SK-N-SH (cell line): ENCODE data around the gene CCDC71. TPM values are rescaled to one million over a fixed set of nuclear protein-coding genes. Genes with fewer than 3 reads are reported as not detected.

ENCODE experiments used
- CTCF ChIA-PET: fragments of 300-600, 350-600 bp; formaldehyde crosslinking; extraction: SDS; loops from one replicate; lab custom pipeline; 2021; lab: Yijun Ruan, JAX
- POLR2A ChIA-PET: fragments of 350-600 bp; sonication (Branson Sonifier 250); formaldehyde crosslinking; extraction: SDS; loops from one replicate; lab custom pipeline; 2020; ENCODE audit warnings: antibody characterized with exemption, inconsistent platforms; lab: Yijun Ruan, JAX
- DNase-seq: peaks from one replicate; pipeline ENCODE4 v3.0.0; 2012
- H2AFZ ChIP-seq: fragments of 200-600 bp; sonication (generic); 2 replicates; pipeline ENCODE4 v1.8.1; 2016; ENCODE audit warnings: antibody characterized with exemption, mild to moderate bottlenecking, low read depth
- H3F3A ChIP-seq: fragments of 200-600 bp; sonication (generic); replicated peaks from 2 replicates; pipeline ENCODE3; 2016; ENCODE audit warnings: antibody characterized with exemption, mild to moderate bottlenecking; ENCODE audit not compliant: insufficient read depth
- H3K27ac ChIP-seq, 2 experiments: fragments of 200-500 bp in 1 of 2; fragments of 200-600 bp in 1 of 2; sonication (Bioruptor generic) in 1 of 2; sonication (generic), shearing (Covaris generic) in 1 of 2; 2 replicates each; pipeline versions ENCODE4 v1.5.1 to v1.6.1; 2014 to 2016; ENCODE audit warnings: low read depth in 2 of 2, inconsistent platforms in 1 of 2, low read length in 1 of 2, mild to moderate bottlenecking in 1 of 2, mixed read lengths in 1 of 2
- H3K27me3 ChIP-seq: fragments of 200-600 bp; sonication (generic), shearing (Covaris generic); 2 replicates; pipeline ENCODE4 v1.6.1; 2016; ENCODE audit warnings: mixed run types; ENCODE audit not compliant: insufficient read depth
- H3K36me3 ChIP-seq, 2 experiments: fragments of 200-500 bp in 1 of 2; fragments of 200-600 bp in 1 of 2; sonication (Bioruptor generic) in 1 of 2; sonication (generic) in 1 of 2; replicated peaks in 1 of 2; 2 replicates each; pipeline versions ENCODE3 to v1.5.1; 2014 to 2016; ENCODE audit warnings: low read length in 1 of 2, mild to moderate bottlenecking in 1 of 2; ENCODE audit not compliant: insufficient read depth in 2 of 2, control insufficient read depth in 1 of 2
- H3K4me1 ChIP-seq, 2 experiments: fragments of 200-500 bp in 1 of 2; fragments of 200-600 bp in 1 of 2; sonication (Bioruptor generic) in 1 of 2; sonication (generic), shearing (Covaris generic) in 1 of 2; 2 replicates each; pipeline versions ENCODE4 v1.5.1 to v1.6.1; 2014 to 2016; ENCODE audit warnings: low read depth in 1 of 2, low read length in 1 of 2, mixed run types in 1 of 2; ENCODE audit not compliant: insufficient read depth in 2 of 2, control insufficient read depth in 1 of 2
- H3K4me2 ChIP-seq: fragments of 200-600 bp; sonication (generic), shearing (Covaris generic); 2 replicates; pipeline ENCODE4 v1.6.1; 2017; ENCODE audit warnings: mixed run types
- H3K4me3 ChIP-seq, 2 experiments: fragments of 200-500 bp in 1 of 2; fragments of 200-600 bp in 1 of 2; sonication (Bioruptor generic) in 1 of 2; sonication (generic), shearing (Covaris generic) in 1 of 2; 2 replicates each; pipeline versions ENCODE4 v1.5.1 to v1.8.1; 2014 to 2016; ENCODE audit warnings: low read depth in 2 of 2, inconsistent platforms in 1 of 2, low read length in 1 of 2, mild to moderate bottlenecking in 1 of 2, mixed read lengths in 1 of 2, moderate library complexity in 1 of 2
- H3K79me2 ChIP-seq: fragments of 200-600 bp; sonication (generic); 2 replicates; pipeline ENCODE4 v1.8.1; 2017; ENCODE audit warnings: mild to moderate bottlenecking; ENCODE audit not compliant: insufficient read depth
- H3K9ac ChIP-seq: fragments of 200-600 bp; sonication (generic); 2 replicates; pipeline ENCODE4 v1.6.1; 2017; ENCODE audit warnings: mixed run types
- H3K9me2 ChIP-seq: fragments of 200-600 bp; sonication (generic); 2 replicates; pipeline ENCODE4 v1.6.1; 2017; ENCODE audit warnings: mixed run types
- H3K9me3 ChIP-seq: fragments of 200-600 bp; sonication (generic); 2 replicates; pipeline ENCODE4 v1.6.1; 2017; ENCODE audit warnings: mixed run types, mild to moderate bottlenecking, moderate library complexity
- H4K20me1 ChIP-seq: fragments of 200-600 bp; sonication (generic); 2 replicates; pipeline ENCODE4 v1.6.1; 2017; ENCODE audit warnings: mild to moderate bottlenecking, mixed run types; ENCODE audit not compliant: insufficient read depth
- FOSL2 ChIP-seq: IDR thresholded peaks from 2 replicates; pipeline ENCODE4 v1.4.0; 2012; ENCODE audit warnings: low read depth, mild to moderate bottlenecking, moderate library complexity, borderline replicate concordance
- FOXJ3 ChIP-seq: sonication (generic); formaldehyde crosslinking; IDR thresholded peaks from 2 replicates; pipeline ENCODE4 v1.5.1; 2020; ENCODE audit warnings: mild to moderate bottlenecking, missing genetic modification reagents
- FOXM1 ChIP-seq: IDR thresholded peaks from 2 replicates; pipeline ENCODE4 v1.4.0; 2012; ENCODE audit warnings: low read depth, mild to moderate bottlenecking
- GABPA ChIP-seq: IDR thresholded peaks from 2 replicates; pipeline ENCODE4 v1.4.0; 2012; ENCODE audit warnings: low read depth, mild to moderate bottlenecking
- JUND ChIP-seq: IDR thresholded peaks from 2 replicates; pipeline ENCODE4 v1.4.0; 2012
- MEF2A ChIP-seq: IDR thresholded peaks from 2 replicates; pipeline ENCODE4 v1.4.0; 2012; ENCODE audit warnings: low read depth, borderline replicate concordance
- PBX3 ChIP-seq: IDR thresholded peaks from 2 replicates; pipeline ENCODE4; 2012
- POLR2AphosphoS5 ChIP-seq: IDR thresholded peaks from 2 replicates; pipeline ENCODE4 v1.6.1; 2012; ENCODE audit warnings: low read depth, low read length
- RCOR1 ChIP-seq: fragments of 150-350 bp; IDR thresholded peaks from 2 replicates; pipeline ENCODE4 v1.6.1; 2017; ENCODE audit warnings: antibody characterized with exemption, low read length
- RFX5 ChIP-seq: IDR thresholded peaks from 2 replicates; pipeline ENCODE4 v1.6.1; 2012; ENCODE audit warnings: mild to moderate bottlenecking, improper control_type of control experiment, low read length
- RXRA ChIP-seq: IDR thresholded peaks from 2 replicates; pipeline ENCODE4 v1.4.0; 2012; ENCODE audit warnings: low read depth, mild to moderate bottlenecking, borderline replicate concordance
- SIN3A ChIP-seq: IDR thresholded peaks from 2 replicates; pipeline ENCODE4 v1.6.1; 2012; ENCODE audit warnings: low read depth, mild to moderate bottlenecking, low read length, moderate library complexity, borderline replicate concordance
- TAF1 ChIP-seq: IDR thresholded peaks from 2 replicates; pipeline ENCODE4 v1.6.1; 2012; ENCODE audit warnings: low read depth, mild to moderate bottlenecking, low read length, moderate library complexity, borderline replicate concordance
- USF2 ChIP-seq: fragments of 150-350 bp; IDR thresholded peaks from 2 replicates; pipeline ENCODE4 v1.6.1; 2017; ENCODE audit warnings: antibody characterized with exemption, low read length, low read depth, borderline replicate concordance
- YY1 ChIP-seq: IDR thresholded peaks from 2 replicates; pipeline ENCODE4 v1.4.0; 2012; ENCODE audit warnings: low read depth, mild to moderate bottlenecking
- WGBS: methylation state at CpG from one replicate; pipeline ENCODE4 v1.1.6; 2017; ENCODE audit warnings: low lambda C conversion rate; 5-methylcytosine and 5-hydroxymethylcytosine counted together
- polyA plus RNA-seq, 3 experiments: library from polyadenylated mRNA; depleted of rRNA; stranded (reverse); fragments of >200 nt; gene quantifications; 2 replicates each; pipeline ENCODE4 v1.2.3, GENCODE V29; 2012
- TF ChIP-seq, protein P1 (sequence below): IDR thresholded peaks from 2 replicates; pipeline ENCODE4 v1.6.1; 2012; ENCODE audit warnings: mild to moderate bottlenecking, low read depth, low read length, moderate library complexity
- TF ChIP-seq, protein P2 (sequence below): fragments of 200-600 bp; sonication (generic); IDR thresholded peaks from 2 replicates; pipeline ENCODE4 v1.6.1; 2017; ENCODE audit warnings: antibody characterized with exemption, mild to moderate bottlenecking, moderate library complexity

Gene CCDC71
- polyA plus RNA-seq, 1 of the 3 experiments (the other 2 are of a cell fraction), result 40.9 TPM

DNA sequence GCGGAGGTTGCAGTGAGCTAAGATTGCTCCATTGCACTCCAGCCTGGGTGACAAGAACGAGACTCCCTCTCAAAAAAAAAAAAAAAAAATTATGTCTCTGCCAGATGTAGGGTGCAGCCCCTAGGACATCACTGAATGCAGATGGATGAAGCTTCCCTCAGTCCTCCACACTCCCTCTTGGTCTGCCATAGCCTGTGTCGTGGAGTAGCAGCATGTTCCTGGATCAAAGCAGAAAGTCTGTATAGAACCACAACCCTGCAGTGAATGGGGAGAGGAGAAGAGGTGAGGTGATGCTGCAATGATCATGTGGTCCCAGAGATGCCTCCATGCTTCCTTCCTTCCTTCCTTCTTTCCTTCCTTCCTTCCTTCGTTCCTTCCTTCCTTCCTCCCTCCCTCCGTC is 18.0 kb downstream of the CCDC71 start:
- no peaks in the 10 kb centered on the region for H3K79me2 ChIP-seq
- H3K27ac ChIP-seq, result no peak overlapping the region
- no peak for DNase-seq
- no peak overlapping the region for H3K4me3 ChIP-seq
- no peak overlapping the region for H3K9ac ChIP-seq
- H4K20me1 ChIP-seq, result no peaks in the 10 kb centered on the region
- H3K9me2 ChIP-seq, result no peaks in the 10 kb centered on the region
- no peaks in the 10 kb centered on the region for H3K27me3 ChIP-seq
- H3K4me1 ChIP-seq, result no peaks in the 10 kb centered on the region
- no peaks in the 10 kb centered on the region for H3F3A ChIP-seq
- H2AFZ ChIP-seq, result no peak overlapping the region
- ChIA-PET CTCF (interaction anchor here (0.7 kb wide), 1 partner anchor 18 kb away, joined by 3 read pairs; no protein-coding TSS in a partner anchor), POLR2A (interaction anchor here (0.9 kb wide), 1 partner anchor 14 kb away, joined by 5 read pairs; no protein-coding TSS in a partner anchor)
- no peaks in the 10 kb centered on the region for H3K36me3 ChIP-seq
- TF ChIP-seq RXRA, result no peak
- no peak for TF ChIP-seq JUND
- TF ChIP-seq, protein P1, sequence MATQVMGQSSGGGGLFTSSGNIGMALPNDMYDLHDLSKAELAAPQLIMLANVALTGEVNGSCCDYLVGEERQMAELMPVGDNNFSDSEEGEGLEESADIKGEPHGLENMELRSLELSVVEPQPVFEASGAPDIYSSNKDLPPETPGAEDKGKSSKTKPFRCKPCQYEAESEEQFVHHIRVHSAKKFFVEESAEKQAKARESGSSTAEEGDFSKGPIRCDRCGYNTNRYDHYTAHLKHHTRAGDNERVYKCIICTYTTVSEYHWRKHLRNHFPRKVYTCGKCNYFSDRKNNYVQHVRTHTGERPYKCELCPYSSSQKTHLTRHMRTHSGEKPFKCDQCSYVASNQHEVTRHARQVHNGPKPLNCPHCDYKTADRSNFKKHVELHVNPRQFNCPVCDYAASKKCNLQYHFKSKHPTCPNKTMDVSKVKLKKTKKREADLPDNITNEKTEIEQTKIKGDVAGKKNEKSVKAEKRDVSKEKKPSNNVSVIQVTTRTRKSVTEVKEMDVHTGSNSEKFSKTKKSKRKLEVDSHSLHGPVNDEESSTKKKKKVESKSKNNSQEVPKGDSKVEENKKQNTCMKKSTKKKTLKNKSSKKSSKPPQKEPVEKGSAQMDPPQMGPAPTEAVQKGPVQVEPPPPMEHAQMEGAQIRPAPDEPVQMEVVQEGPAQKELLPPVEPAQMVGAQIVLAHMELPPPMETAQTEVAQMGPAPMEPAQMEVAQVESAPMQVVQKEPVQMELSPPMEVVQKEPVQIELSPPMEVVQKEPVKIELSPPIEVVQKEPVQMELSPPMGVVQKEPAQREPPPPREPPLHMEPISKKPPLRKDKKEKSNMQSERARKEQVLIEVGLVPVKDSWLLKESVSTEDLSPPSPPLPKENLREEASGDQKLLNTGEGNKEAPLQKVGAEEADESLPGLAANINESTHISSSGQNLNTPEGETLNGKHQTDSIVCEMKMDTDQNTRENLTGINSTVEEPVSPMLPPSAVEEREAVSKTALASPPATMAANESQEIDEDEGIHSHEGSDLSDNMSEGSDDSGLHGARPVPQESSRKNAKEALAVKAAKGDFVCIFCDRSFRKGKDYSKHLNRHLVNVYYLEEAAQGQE, result no peak
- no peak for TF ChIP-seq USF2
- WGBS, result 51% methylated on average over 5 of the region's 5 CpGs
- no peak overlapping the region for H3K4me2 ChIP-seq
- H3K9me3 ChIP-seq, result no peaks in the 10 kb centered on the region

- Histone ChIP-seq H2AFZ (no peak overlapping the region), H4K20me1 (no peaks in the 10 kb centered on the region), H3K4me1 (no peaks in the 10 kb centered on the region; a peak in 1 of 4 replicates), H3K27me3 (no peaks in the 10 kb centered on the region), H3K9me3 (no peaks in the 10 kb centered on the region), H3K27ac (no peak overlapping the region), H3K79me2 (no peaks in the 10 kb centered on the region), H3K9me2 (no peaks in the 10 kb centered on the region), H3K4me2 (no peak overlapping the region), H3K9ac (no peak overlapping the region), H3K4me3 (no peak overlapping the region), H3K36me3 (no peaks in the 10 kb centered on the region), H3F3A (no peaks in the 10 kb centered on the region)
- TF ChIP-seq SIN3A, result no peak
- no peak for TF ChIP-seq FOXJ3 (CRISPR knock-in tag)
- TF ChIP-seq, protein P2, sequence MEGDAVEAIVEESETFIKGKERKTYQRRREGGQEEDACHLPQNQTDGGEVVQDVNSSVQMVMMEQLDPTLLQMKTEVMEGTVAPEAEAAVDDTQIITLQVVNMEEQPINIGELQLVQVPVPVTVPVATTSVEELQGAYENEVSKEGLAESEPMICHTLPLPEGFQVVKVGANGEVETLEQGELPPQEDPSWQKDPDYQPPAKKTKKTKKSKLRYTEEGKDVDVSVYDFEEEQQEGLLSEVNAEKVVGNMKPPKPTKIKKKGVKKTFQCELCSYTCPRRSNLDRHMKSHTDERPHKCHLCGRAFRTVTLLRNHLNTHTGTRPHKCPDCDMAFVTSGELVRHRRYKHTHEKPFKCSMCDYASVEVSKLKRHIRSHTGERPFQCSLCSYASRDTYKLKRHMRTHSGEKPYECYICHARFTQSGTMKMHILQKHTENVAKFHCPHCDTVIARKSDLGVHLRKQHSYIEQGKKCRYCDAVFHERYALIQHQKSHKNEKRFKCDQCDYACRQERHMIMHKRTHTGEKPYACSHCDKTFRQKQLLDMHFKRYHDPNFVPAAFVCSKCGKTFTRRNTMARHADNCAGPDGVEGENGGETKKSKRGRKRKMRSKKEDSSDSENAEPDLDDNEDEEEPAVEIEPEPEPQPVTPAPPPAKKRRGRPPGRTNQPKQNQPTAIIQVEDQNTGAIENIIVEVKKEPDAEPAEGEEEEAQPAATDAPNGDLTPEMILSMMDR, result no peak
- no peak for TF ChIP-seq TAF1
- no peak for TF ChIP-seq RCOR1
- TF ChIP-seq YY1, result no peak
- no peak for TF ChIP-seq RFX5
- no peak for TF ChIP-seq PBX3
- no peak for TF ChIP-seq JUND
- no peak for TF ChIP-seq FOXM1
- no peak for TF ChIP-seq POLR2AphosphoS5
- no peak for TF ChIP-seq FOSL2
- TF ChIP-seq MEF2A, result no peak
- no peak for TF ChIP-seq GABPA
- ChIA-PET CTCF (no interaction called here), POLR2A (no interaction called here)
- DNase-seq, result no peak
- 8% methylated on average over 3 of the region's 3 CpGs for WGBS
Observed at GRCh38 chr3:49140080-49140479, 26.1 kb downstream of the CCDC71 start.
